ENCODE measurements around the gene SLC39A11. TPM values are rescaled to one million over a fixed set of nuclear protein-coding genes. Genes with fewer than 3 reads are reported as not detected.

SLC39A11 gene
- total RNA-seq, 1 donor from 2014 or later = 13.0 TPM

DNA sequence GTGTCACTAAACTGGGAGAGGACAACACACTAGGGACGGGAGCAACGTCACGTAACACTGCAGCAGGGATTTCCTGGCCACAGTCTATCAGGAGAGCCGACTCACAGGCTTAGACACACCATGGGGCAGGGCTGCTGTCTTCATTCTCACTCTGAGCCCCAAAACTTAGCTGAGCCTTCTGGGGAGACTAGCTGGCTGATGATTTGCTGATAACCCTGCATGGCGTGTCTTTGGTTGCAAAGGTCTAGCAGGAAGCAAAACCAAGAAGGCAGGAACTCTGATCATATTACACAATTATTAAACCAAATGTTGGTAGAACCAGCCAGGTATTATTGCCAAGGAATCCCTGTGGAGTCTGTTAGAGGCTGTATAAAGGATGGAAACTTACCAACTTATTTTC lies 345.0 kb downstream of the SLC39A11 start:
- Histone ChIP-seq H3K4me1 (ENCODE audit: control insufficient read depth in 3 of 3, insufficient read depth in 3 of 3, low read length in 3 of 3) (no peaks in the 10 kb centered on the region), H3K9ac (ENCODE audit: low read depth in 1 of 3, low read length in 3 of 3) (no peak overlapping the region), H3K36me3 (ENCODE audit: control insufficient read depth in 3 of 3, insufficient read depth in 3 of 3, low read length in 3 of 3) (no peaks in the 10 kb centered on the region), H3K27ac (ENCODE audit: low read depth, low read length) (no peak overlapping the region), H3K9me3 (ENCODE audit: control insufficient read depth in 3 of 3, low read length in 3 of 3) (no peaks in the 10 kb centered on the region), H3K27me3 (ENCODE audit: control insufficient read depth in 3 of 3, insufficient read depth in 3 of 3, low read length in 3 of 3) (no peaks in the 10 kb centered on the region), H3K4me3 (ENCODE audit: low read length in 3 of 3) (no peak overlapping the region)

DNA sequence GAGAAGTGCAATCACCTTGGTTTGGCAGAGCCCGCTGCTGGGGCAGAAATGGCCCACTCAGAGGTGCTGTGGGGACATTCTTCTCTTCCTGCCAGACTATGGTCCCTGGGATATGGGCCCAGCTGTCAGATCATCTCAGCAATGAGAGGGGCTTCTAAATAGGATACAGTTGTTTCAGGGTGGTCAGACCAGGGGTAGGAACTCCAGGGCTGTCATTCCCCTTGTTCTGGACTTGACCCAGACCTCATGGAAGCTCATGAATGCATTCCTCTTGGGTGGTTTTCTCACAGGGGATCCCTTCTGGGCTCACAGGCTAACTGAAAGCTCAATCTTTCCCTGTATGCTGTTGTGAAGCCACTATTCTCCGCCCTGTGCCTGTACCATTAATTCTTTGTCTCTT lies 347.2 kb downstream of the SLC39A11 start:
- H3K27me3 ChIP-seq (ENCODE audit: control insufficient read depth in 3 of 3, insufficient read depth in 3 of 3, low read length in 3 of 3) = no peaks in the 10 kb centered on the region

DNA sequence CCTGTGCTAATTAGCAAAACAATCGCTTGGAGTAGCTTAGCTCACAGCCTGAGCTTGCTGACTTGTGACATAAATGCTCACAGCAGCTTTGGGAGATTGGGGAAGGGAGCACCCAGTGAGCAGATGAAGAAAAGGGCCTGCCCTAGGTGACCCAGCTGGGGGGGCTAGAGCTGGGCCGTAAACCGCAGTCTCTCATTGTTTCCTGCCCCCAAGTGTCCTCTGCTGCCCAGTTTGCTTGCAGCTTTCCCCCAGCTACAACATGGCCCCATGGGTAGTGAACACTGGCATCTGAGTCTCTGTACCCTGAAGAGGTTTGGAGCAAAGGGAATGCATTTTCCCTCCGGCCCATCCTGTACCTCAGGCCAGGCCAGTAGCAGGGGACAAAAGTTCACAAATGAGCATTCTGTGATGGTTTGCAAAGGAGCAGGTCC lies 349.4 kb downstream of the SLC39A11 start:
- no peak overlapping the region for H3K9ac ChIP-seq (ENCODE audit: low read depth in 1 of 3, low read length in 3 of 3)
- no peaks in the 10 kb centered on the region for H3K9me3 ChIP-seq (ENCODE audit: control insufficient read depth in 3 of 3, low read length in 3 of 3)
- no peak overlapping the region for H3K4me3 ChIP-seq (ENCODE audit: low read length in 3 of 3)
- H3K27me3 ChIP-seq (ENCODE audit: control insufficient read depth in 3 of 3, insufficient read depth in 3 of 3, low read length in 3 of 3) = no peaks in the 10 kb centered on the region
- no peaks in the 10 kb centered on the region for H3K4me1 ChIP-seq (ENCODE audit: control insufficient read depth in 3 of 3, insufficient read depth in 3 of 3, low read length in 3 of 3)
- H3K27ac ChIP-seq (ENCODE audit: low read depth, low read length) = no peak overlapping the region
- peaks cover 0 to 2% (median 0%) of the 10 kb centered on the region in 3 donors for H3K36me3 ChIP-seq (ENCODE audit: control insufficient read depth in 3 of 3, insufficient read depth in 3 of 3, low read length in 3 of 3)

More for the DNA sequence above, 347.2 kb downstream of the SLC39A11 start:
- H3K9ac ChIP-seq (ENCODE audit: low read depth in 1 of 3, low read length in 3 of 3) = no peak overlapping the region
- no peaks in the 10 kb centered on the region for H3K36me3 ChIP-seq (ENCODE audit: control insufficient read depth in 3 of 3, insufficient read depth in 3 of 3, low read length in 3 of 3)
- H3K9me3 ChIP-seq (ENCODE audit: control insufficient read depth in 3 of 3, low read length in 3 of 3) = no peaks in the 10 kb centered on the region
- H3K27ac ChIP-seq (ENCODE audit: low read depth, low read length) = no peak overlapping the region
- H3K4me3 ChIP-seq (ENCODE audit: low read length in 3 of 3) = no peak overlapping the region
- H3K4me1 ChIP-seq (ENCODE audit: control insufficient read depth in 3 of 3, insufficient read depth in 3 of 3, low read length in 3 of 3) = no peaks in the 10 kb centered on the region

DNA sequence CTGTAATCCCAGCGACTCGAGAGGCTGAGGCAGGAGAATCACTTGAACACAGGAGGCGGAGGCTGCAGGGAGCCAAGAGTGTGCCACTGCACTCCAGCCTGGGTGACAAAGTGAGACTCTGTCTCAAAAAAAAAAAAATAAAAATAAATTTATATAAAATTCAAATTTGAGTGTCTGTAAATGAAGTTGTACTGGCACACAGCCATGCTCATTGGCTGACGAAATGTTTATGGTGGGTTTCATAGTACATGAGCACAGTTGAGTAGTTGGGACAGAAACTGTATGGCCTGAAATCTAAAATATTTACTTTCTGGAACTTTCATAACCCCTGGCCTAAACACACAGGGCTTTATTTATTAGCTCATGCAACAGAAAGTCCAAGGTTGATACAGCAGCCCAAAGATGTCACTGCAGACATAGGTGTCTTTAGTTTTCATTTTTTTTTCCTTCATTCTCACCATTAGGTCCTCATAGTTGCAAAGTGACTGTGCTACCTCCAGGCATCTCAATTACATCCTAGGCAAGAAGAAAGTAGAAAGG lies 355.3 kb downstream of the SLC39A11 start:
- no peaks in the 10 kb centered on the region for H3K4me1 ChIP-seq (ENCODE audit: control insufficient read depth in 3 of 3, insufficient read depth in 3 of 3, low read length in 3 of 3)
- no peaks in the 10 kb centered on the region for H3K27me3 ChIP-seq (ENCODE audit: control insufficient read depth in 3 of 3, insufficient read depth in 3 of 3, low read length in 3 of 3)
- H3K9me3 ChIP-seq (ENCODE audit: control insufficient read depth in 3 of 3, low read length in 3 of 3) = no peaks in the 10 kb centered on the region
- peaks cover 0 to 7% (median 2%) of the 10 kb centered on the region in 3 donors for H3K36me3 ChIP-seq (ENCODE audit: control insufficient read depth in 3 of 3, insufficient read depth in 3 of 3, low read length in 3 of 3)
- H3K27ac ChIP-seq (ENCODE audit: low read depth, low read length) = no peak overlapping the region
- H3K4me3 ChIP-seq (ENCODE audit: low read length in 3 of 3) = no peak overlapping the region
- H3K9ac ChIP-seq (ENCODE audit: low read depth in 1 of 3, low read length in 3 of 3) = no peak overlapping the region

DNA sequence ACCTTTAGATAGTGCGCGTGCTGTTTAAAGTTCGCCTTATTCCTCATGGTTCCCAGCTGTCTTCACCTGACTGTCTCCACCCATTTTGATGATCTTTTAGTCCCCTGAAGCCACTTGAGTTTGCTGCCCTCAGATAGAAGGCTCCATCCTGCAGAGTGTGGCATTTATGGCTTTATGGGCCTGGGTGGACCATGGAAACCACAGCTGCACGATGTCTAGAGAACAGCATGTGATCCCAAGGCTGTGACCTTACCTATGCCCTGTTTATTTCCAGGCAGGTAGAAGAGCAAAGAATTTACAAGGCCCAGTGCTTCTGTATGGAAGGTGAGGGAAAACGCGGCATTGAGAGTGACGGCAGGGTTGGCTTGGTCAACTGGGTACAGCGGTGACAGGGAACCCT lies 356.9 kb downstream of the SLC39A11 start:
- H3K9ac ChIP-seq (ENCODE audit: low read depth in 1 of 3, low read length in 3 of 3) = no peak overlapping the region

DNA sequence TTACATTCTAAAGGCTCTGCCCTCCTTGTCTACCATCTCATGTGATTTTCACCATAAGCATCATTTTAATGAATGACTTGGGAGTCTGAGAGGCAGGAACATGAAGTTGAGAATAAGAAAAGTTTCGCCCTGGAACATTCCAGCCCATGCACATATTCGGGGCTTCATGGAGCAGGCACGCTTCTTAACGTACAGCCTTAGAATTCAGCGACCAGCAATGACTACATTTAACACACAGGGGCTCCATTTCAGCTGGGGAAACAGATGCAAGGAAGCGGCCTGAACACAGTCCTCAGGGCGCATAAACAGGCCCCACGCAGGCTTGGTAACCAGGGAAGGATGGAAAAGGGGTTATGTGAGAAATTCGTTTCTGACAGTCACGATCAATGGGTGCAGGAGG lies 357.4 kb downstream of the SLC39A11 start:
- H3K4me3 ChIP-seq (ENCODE audit: low read length in 3 of 3) = no peak overlapping the region
- no peaks in the 10 kb centered on the region for H3K27me3 ChIP-seq (ENCODE audit: control insufficient read depth in 3 of 3, insufficient read depth in 3 of 3, low read length in 3 of 3)
- no peaks in the 10 kb centered on the region for H3K9me3 ChIP-seq (ENCODE audit: control insufficient read depth in 3 of 3, low read length in 3 of 3)
- no peak overlapping the region for H3K9ac ChIP-seq (ENCODE audit: low read depth in 1 of 3, low read length in 3 of 3)
- H3K36me3 ChIP-seq (ENCODE audit: control insufficient read depth in 3 of 3, insufficient read depth in 3 of 3, low read length in 3 of 3) = peaks cover 0 to 7% (median 2%) of the 10 kb centered on the region in 3 donors
- H3K27ac ChIP-seq (ENCODE audit: low read depth, low read length) = no peak overlapping the region
- H3K4me1 ChIP-seq (ENCODE audit: control insufficient read depth in 3 of 3, insufficient read depth in 3 of 3, low read length in 3 of 3) = no peaks in the 10 kb centered on the region

More for the DNA sequence above, 356.9 kb downstream of the SLC39A11 start:
- Histone ChIP-seq H3K27me3 (ENCODE audit: control insufficient read depth in 3 of 3, insufficient read depth in 3 of 3, low read length in 3 of 3) (no peaks in the 10 kb centered on the region), H3K4me1 (ENCODE audit: control insufficient read depth in 3 of 3, insufficient read depth in 3 of 3, low read length in 3 of 3) (no peaks in the 10 kb centered on the region), H3K27ac (ENCODE audit: low read depth, low read length) (no peak overlapping the region), H3K4me3 (ENCODE audit: low read length in 3 of 3) (no peak overlapping the region), H3K9me3 (ENCODE audit: control insufficient read depth in 3 of 3, low read length in 3 of 3) (no peaks in the 10 kb centered on the region), H3K36me3 (ENCODE audit: control insufficient read depth in 3 of 3, insufficient read depth in 3 of 3, low read length in 3 of 3) (peaks cover 0 to 7% (median 2%) of the 10 kb centered on the region in 3 donors)

DNA sequence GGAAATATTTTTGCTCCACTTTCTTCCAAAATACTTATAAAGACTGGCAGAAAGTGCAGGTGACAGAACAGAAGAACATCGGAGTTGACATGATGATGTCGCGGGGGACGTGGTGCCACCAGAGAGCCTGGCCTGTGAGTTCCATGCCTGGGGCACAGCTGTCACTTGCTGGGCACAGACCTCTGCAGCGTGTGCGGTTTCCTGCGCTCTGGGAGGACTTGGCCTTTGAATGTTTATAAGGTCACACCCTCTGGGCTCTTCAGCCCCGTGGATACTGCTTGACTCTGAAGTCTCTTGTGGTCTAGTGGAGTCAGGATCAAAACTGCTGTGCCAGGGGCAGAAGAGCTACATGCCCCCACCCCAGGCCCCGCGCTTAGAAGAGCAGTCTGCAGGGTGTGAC lies 357.9 kb downstream of the SLC39A11 start:
- H3K9me3 ChIP-seq (ENCODE audit: control insufficient read depth in 3 of 3, low read length in 3 of 3) = no peaks in the 10 kb centered on the region
- no peaks in the 10 kb centered on the region for H3K4me1 ChIP-seq (ENCODE audit: control insufficient read depth in 3 of 3, insufficient read depth in 3 of 3, low read length in 3 of 3)
- peaks cover 0 to 7% (median 2%) of the 10 kb centered on the region in 3 donors for H3K36me3 ChIP-seq (ENCODE audit: control insufficient read depth in 3 of 3, insufficient read depth in 3 of 3, low read length in 3 of 3)
- no peak overlapping the region for H3K27ac ChIP-seq (ENCODE audit: low read depth, low read length)
- H3K27me3 ChIP-seq (ENCODE audit: control insufficient read depth in 3 of 3, insufficient read depth in 3 of 3, low read length in 3 of 3) = no peaks in the 10 kb centered on the region
- H3K4me3 ChIP-seq (ENCODE audit: low read length in 3 of 3) = no peak overlapping the region
- no peak overlapping the region for H3K9ac ChIP-seq (ENCODE audit: low read depth in 1 of 3, low read length in 3 of 3)

DNA sequence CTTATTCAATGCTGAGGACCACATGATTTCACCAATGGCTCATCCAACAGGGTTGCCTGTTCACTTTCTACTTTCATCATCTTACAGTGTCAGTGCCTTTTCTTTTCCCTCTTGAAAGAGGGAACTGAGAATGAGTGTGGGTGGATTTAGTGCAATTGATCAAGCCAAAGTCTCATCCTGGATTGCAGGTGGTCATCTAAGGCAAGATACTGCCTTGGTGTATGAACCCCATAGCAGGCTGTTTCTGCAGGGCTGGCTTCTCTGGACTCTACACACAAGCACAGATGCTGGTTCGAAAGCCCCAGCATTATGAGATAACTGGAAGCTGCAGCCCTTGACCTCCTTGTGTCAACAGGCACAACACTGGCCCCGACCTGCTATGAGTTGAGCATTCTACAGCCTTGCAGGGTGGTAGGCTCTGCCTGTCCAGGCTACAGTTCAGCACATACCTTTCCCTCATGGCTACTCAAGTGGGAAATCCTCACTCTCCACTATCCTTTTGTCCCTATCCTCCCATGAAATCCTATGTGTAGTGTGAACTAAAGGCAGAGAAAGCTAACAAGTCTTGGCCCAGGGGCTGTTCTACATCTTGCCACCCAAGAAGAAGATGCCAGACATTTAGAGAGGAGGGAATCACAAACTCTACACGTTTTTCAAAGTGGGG lies 358.7 kb downstream of the SLC39A11 start:
- no peak overlapping the region for H3K9ac ChIP-seq (ENCODE audit: low read depth in 1 of 3, low read length in 3 of 3)
- H3K27me3 ChIP-seq (ENCODE audit: control insufficient read depth in 3 of 3, insufficient read depth in 3 of 3, low read length in 3 of 3) = no peaks in the 10 kb centered on the region
- no peak overlapping the region for H3K4me3 ChIP-seq (ENCODE audit: low read length in 3 of 3)
- no peak overlapping the region for H3K27ac ChIP-seq (ENCODE audit: low read depth, low read length)
- H3K36me3 ChIP-seq (ENCODE audit: control insufficient read depth in 3 of 3, insufficient read depth in 3 of 3, low read length in 3 of 3) = peaks cover 0 to 7% (median 2%) of the 10 kb centered on the region in 3 donors
- no peaks in the 10 kb centered on the region for H3K4me1 ChIP-seq (ENCODE audit: control insufficient read depth in 3 of 3, insufficient read depth in 3 of 3, low read length in 3 of 3)
- no peaks in the 10 kb centered on the region for H3K9me3 ChIP-seq (ENCODE audit: control insufficient read depth in 3 of 3, low read length in 3 of 3)

DNA sequence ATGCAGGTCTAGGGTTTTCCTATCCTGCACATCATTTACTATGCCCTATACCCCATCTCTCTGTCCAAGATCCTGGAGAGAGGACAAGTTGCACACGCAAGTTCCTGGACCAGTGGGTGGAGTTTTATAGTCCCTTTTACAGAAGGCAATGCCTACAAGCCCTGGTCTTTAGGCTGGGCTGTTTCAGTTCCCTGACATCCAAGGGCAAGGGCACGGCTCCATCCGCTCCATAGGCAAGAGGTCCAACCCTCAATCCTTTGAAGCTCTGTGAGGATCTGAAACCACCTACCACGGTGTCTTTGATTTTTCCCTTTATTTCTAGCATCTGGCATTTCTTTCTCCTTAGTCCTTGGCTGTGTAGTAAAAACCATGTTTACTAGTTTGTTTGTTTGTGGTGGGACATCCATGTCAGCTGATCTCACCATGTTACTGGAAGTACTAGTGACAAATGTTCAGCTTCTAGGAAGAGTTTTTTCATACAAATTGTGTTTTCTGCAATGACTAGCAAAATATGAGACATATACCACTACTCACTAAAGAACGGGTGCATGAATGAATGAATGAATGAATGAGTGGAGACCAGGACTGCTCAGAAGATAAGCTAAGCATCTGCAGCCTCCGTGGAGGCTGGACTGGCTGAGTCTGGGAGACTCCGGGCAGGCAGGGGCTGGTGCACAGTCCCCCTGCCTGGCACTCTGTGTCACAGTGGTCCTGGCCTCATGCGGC lies 359.4 kb downstream of the SLC39A11 start:
- no peaks in the 10 kb centered on the region for H3K4me1 ChIP-seq (ENCODE audit: control insufficient read depth in 3 of 3, insufficient read depth in 3 of 3, low read length in 3 of 3)
- no peaks in the 10 kb centered on the region for H3K9me3 ChIP-seq (ENCODE audit: control insufficient read depth in 3 of 3, low read length in 3 of 3)
- no peaks in the 10 kb centered on the region for H3K27me3 ChIP-seq (ENCODE audit: control insufficient read depth in 3 of 3, insufficient read depth in 3 of 3, low read length in 3 of 3)
- H3K36me3 ChIP-seq (ENCODE audit: control insufficient read depth in 3 of 3, insufficient read depth in 3 of 3, low read length in 3 of 3) = peaks cover 0 to 7% (median 0%) of the 10 kb centered on the region in 3 donors
- H3K27ac ChIP-seq (ENCODE audit: low read depth, low read length) = no peak overlapping the region
- no peak overlapping the region for H3K4me3 ChIP-seq (ENCODE audit: low read length in 3 of 3)
- H3K9ac ChIP-seq (ENCODE audit: low read depth in 1 of 3, low read length in 3 of 3) = no peak overlapping the region

DNA sequence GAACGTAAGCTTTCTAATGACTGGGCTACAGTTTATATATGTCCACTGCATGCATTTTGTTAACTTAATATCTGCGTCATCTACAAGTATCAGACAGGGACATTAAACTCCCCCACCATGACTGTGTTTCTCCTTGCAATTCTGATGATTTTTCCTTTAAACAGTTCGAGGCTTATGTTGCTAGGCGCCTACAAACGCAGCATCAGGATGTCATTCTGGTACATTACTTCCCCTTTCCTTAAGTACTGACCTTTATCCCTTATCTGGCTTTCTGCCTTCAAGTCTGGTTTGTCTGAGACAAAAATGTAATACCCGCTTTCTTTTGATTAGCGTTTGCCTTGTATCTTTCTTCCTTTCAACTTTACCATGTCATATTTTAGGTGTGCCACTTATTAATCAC lies 362.4 kb downstream of the SLC39A11 start:
- no peaks in the 10 kb centered on the region for H3K27me3 ChIP-seq (ENCODE audit: control insufficient read depth in 3 of 3, insufficient read depth in 3 of 3, low read length in 3 of 3)
- peaks cover 0 to 2% (median 0%) of the 10 kb centered on the region in 3 donors for H3K4me1 ChIP-seq (ENCODE audit: control insufficient read depth in 3 of 3, insufficient read depth in 3 of 3, low read length in 3 of 3)
- H3K36me3 ChIP-seq (ENCODE audit: control insufficient read depth in 3 of 3, insufficient read depth in 3 of 3, low read length in 3 of 3) = no peaks in the 10 kb centered on the region
- H3K9ac ChIP-seq (ENCODE audit: low read depth in 1 of 3, low read length in 3 of 3) = no peak overlapping the region
- no peak overlapping the region for H3K27ac ChIP-seq (ENCODE audit: low read depth, low read length)
- no peak overlapping the region for H3K4me3 ChIP-seq (ENCODE audit: low read length in 3 of 3)
- H3K9me3 ChIP-seq (ENCODE audit: control insufficient read depth in 3 of 3, low read length in 3 of 3) = no peaks in the 10 kb centered on the region
